Upper lobe of left lung (tissue), 6 donors: ENCODE results near the gene DIP2C. TPM values are rescaled to one million over a fixed set of nuclear protein-coding genes. Genes with fewer than 3 reads are reported as not detected.
A peak's percentile ranks its signal among the peaks of the same experiment; 100 is the strongest.

Source experiments
- ATAC-seq, 2 donors: fragments of 200-7000 bp; cut with Tn5 transposase; one replicate each; pipeline ENCODE4 v1.9.1; 2022; ENCODE audit warnings: mild to moderate bottlenecking in 2 of 2, moderate library complexity in 2 of 2; ENCODE audit not compliant: low FRiP score in 2 of 2
- DNase-seq, 2 donors: peaks; one replicate each; pipeline ENCODE4 v3.0.0-alpha.2; 2019 to 2020
- H3K27ac ChIP-seq, 4 donors: fragments of 200-600 bp; sonication (generic); one replicate each; pipeline ENCODE4 v1.5.1; 2016 to 2019
- H3K27me3 ChIP-seq, 4 donors: fragments of 200-600 bp; sonication (generic); one replicate each; pipeline ENCODE4 v1.5.1; 2017 to 2019
- H3K36me3 ChIP-seq, 4 donors: fragments of 200-600 bp; sonication (generic); one replicate each; pipeline ENCODE4 v1.5.1; 2016 to 2019
- H3K4me1 ChIP-seq, 4 donors: fragments of 200-600 bp; sonication (generic); one replicate each; pipeline ENCODE4 v1.5.1; 2018 to 2019
- H3K4me3 ChIP-seq, 4 donors: fragments of 200-600 bp; sonication (generic); one replicate each; pipeline ENCODE4 v1.5.1; 2017 to 2019; ENCODE audit warnings: mild to moderate bottlenecking in 2 of 4, moderate library complexity in 1 of 4
- H3K9me3 ChIP-seq, 4 donors: fragments of 200-600 bp; sonication (generic); one replicate each; pipeline ENCODE4 v1.5.1; 2018 to 2019
- EP300 ChIP-seq, 4 donors: sonication (generic); formaldehyde crosslinking; IDR thresholded peaks; one replicate each; pipeline ENCODE4 v1.5.1; 2017; ENCODE audit warnings: antibody characterized with exemption in 4 of 4, control low read depth in 2 of 4
- POLR2A ChIP-seq, 4 donors: fragments of 450-650 bp; IDR thresholded peaks; one replicate each; pipeline ENCODE4 v1.5.1; 2016 to 2017; ENCODE audit warnings: antibody characterized with exemption in 4 of 4, mild to moderate bottlenecking in 2 of 4
- POLR2AphosphoS5 ChIP-seq, 2 donors: sonication (generic); formaldehyde crosslinking; IDR thresholded peaks; one replicate each; pipeline ENCODE4 v1.5.1; 2017; ENCODE audit warnings: antibody characterized with exemption in 2 of 2
- WGBS, 2 donors: methylation state at CpG; one replicate each; pipeline ENCODE4 v1.1.5; 2017 to 2018; 5-methylcytosine and 5-hydroxymethylcytosine counted together
- total RNA-seq, 6 donors: library from RNA; depleted of rRNA in 4 of 6; stranded (reverse); fragments of >200 nt in 4 of 6; gene quantifications; one replicate each; pipeline versions ENCODE4 v1.1.0 to v1.2.1, GENCODE V29; 2016 to 2021
- TF ChIP-seq, protein P1 (sequence below), 6 experiments: fragments of 450-650 bp in 4 of 6; fragments of 200-600 bp in 2 of 6; sonication (generic) in 2 of 6; IDR thresholded peaks; one replicate each; pipeline ENCODE4 v1.5.1; 2016 to 2019; ENCODE audit warnings: antibody characterized with exemption in 6 of 6
- donor health status: DM: no; HTN: no; CAD: no; lungs with moderate emphysema.
- donor health status: DM: no; HTN: yes; CAD: no; lungs with severe emphysema.

The DIP2C gene
- total RNA-seq, 6 donors from 2014 or later = 11.6 to 32.5 (median 14.7) TPM

DNA sequence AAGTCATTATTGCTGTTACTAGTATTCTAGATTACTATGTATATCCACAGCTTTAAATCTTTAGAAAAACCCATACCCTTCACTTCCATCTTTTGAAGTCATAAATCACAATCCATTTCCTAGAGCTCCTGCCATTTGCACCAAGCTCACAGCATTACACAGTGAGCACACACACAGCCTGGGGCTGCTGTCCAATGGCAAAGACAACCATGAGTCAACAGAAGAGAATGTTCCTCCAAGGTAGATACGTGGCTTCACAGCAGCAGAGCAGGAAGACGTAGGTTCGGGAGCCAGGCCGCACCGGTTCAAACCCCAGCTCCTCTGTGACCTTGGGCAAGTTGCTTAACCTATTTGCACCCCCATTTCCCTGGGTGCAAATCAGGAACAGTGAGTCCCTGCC, 234.6 kb downstream of the DIP2C start:
- H3K27me3 ChIP-seq = no peaks in the 10 kb centered on the region
- no peak for DNase-seq
- WGBS, 2 donors = 61 to 81% methylated on average over 5 of the region's 5 CpGs
- no peak overlapping the region for H3K4me3 ChIP-seq
- TF ChIP-seq POLR2AphosphoS5 (IDR thresholded peaks at IDR 0.05) = no peak
- no peaks in the 10 kb centered on the region for H3K4me1 ChIP-seq
- H3K27ac ChIP-seq = no peak overlapping the region
- H3K36me3 ChIP-seq = no peaks in the 10 kb centered on the region
- peak in 1 of 2 donors; percentile 56 for ATAC-seq
- no peaks in the 10 kb centered on the region for H3K9me3 ChIP-seq

DNA sequence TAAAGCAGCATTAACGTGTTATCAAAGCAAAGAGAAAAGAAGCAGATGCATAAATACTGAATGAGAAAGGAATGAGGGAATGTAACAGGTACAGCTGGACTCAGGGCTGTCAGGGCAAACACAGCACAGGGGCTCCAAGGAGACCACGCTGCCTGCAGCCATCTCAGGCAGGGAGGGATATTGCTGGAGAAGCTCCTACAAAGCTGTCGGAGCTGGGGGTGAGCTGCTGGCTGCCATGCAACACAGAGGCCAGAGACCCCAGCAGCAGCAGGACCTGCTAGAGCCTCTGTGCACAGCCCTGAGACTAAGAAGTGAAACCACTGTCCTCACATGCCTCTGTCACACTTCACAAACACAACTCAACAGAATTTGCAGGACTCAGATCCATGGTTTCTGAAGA, 235.8 kb downstream of the DIP2C start:
- H3K27ac ChIP-seq = no peak overlapping the region
- WGBS, 2 donors = 83 to 97% methylated on average over 3 of the region's 3 CpGs
- no peak for DNase-seq
- TF ChIP-seq, protein P1, sequence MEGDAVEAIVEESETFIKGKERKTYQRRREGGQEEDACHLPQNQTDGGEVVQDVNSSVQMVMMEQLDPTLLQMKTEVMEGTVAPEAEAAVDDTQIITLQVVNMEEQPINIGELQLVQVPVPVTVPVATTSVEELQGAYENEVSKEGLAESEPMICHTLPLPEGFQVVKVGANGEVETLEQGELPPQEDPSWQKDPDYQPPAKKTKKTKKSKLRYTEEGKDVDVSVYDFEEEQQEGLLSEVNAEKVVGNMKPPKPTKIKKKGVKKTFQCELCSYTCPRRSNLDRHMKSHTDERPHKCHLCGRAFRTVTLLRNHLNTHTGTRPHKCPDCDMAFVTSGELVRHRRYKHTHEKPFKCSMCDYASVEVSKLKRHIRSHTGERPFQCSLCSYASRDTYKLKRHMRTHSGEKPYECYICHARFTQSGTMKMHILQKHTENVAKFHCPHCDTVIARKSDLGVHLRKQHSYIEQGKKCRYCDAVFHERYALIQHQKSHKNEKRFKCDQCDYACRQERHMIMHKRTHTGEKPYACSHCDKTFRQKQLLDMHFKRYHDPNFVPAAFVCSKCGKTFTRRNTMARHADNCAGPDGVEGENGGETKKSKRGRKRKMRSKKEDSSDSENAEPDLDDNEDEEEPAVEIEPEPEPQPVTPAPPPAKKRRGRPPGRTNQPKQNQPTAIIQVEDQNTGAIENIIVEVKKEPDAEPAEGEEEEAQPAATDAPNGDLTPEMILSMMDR (IDR thresholded peaks at IDR 0.05) = no peak
- TF ChIP-seq EP300 (IDR thresholded peaks at IDR 0.05) (no peak), POLR2A (IDR thresholded peaks at IDR 0.05) (no peak), POLR2AphosphoS5 (IDR thresholded peaks at IDR 0.05) (no peak)
- H3K4me1 ChIP-seq = no peaks in the 10 kb centered on the region
- no peak for ATAC-seq
- no peak overlapping the region for H3K4me3 ChIP-seq
- no peaks in the 10 kb centered on the region for H3K27me3 ChIP-seq
- H3K36me3 ChIP-seq = no peaks in the 10 kb centered on the region
- H3K9me3 ChIP-seq = no peaks in the 10 kb centered on the region

GRCh38 chr10:452512-453426, 236.7 kb downstream of the DIP2C start:
- no peak for ATAC-seq
- no peak overlapping the region for H3K4me3 ChIP-seq
- H3K9me3 ChIP-seq = no peaks in the 10 kb centered on the region
- H3K27ac ChIP-seq = no peak overlapping the region
- H3K36me3 ChIP-seq = no peaks in the 10 kb centered on the region
- WGBS, 2 donors = 86 to 88% methylated on average over 24 of the region's 24 CpGs
- no peaks in the 10 kb centered on the region for H3K27me3 ChIP-seq
- no peak for DNase-seq
- no peaks in the 10 kb centered on the region for H3K4me1 ChIP-seq
- TF ChIP-seq, protein P1 (IDR thresholded peaks at IDR 0.05) = no peak

- Histone ChIP-seq H3K4me3 (no peak overlapping the region), H3K27ac (no peak overlapping the region), H3K36me3 (no peaks in the 10 kb centered on the region), H3K27me3 (no peaks in the 10 kb centered on the region), H3K9me3 (no peaks in the 10 kb centered on the region), H3K4me1 (no peaks in the 10 kb centered on the region)
- WGBS, 2 donors = 82 to 83% methylated on average over 7 of the region's 7 CpGs
- ATAC-seq (no peak), DNase-seq (no peak)
- TF ChIP-seq POLR2A (IDR thresholded peaks at IDR 0.05) = no peak
- no peak for TF ChIP-seq EP300 (IDR thresholded peaks at IDR 0.05)
- TF ChIP-seq, protein P1 (IDR thresholded peaks at IDR 0.05) = no peak
- no peak for TF ChIP-seq POLR2AphosphoS5 (IDR thresholded peaks at IDR 0.05)
Observed at GRCh38 chr10:451856-452255, 237.6 kb downstream of the DIP2C start.

DNA sequence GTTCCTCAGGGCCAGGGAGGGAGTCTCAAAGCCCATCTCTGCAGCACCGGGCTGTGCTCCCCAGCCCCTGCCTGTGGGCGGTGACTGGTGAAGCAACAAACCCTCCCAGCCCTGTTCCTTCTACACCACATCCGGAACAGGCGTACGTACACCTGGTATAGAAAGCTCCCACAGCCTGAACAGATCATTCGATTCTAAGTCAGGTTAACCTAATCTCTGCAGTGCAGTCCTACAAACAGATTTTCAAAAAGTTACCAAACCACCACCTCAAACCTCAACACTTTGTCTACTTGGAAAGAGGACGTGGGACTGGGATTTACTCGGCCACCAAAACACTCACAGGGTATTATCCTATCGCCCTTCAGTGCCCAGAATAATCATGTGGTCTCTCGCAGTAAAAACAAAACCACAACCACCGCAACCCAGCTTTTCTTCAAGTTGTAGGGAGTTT, 238.4 kb downstream of the DIP2C start:
- ATAC-seq = peak; percentile 32 to 65

More for the DNA sequence above, 238.4 kb downstream of the DIP2C start:
- no peak overlapping the region for H3K4me3 ChIP-seq
- H3K27me3 ChIP-seq = no peaks in the 10 kb centered on the region
- 71 to 73% methylated on average over 11 of the region's 11 CpGs for WGBS, 2 donors
- TF ChIP-seq EP300 (IDR thresholded peaks at IDR 0.05) (no peak), POLR2AphosphoS5 (IDR thresholded peaks at IDR 0.05) (no peak), POLR2A (IDR thresholded peaks at IDR 0.05) (no peak)
- TF ChIP-seq, protein P1 (IDR thresholded peaks at IDR 0.05) = no peak
- no peaks in the 10 kb centered on the region for H3K36me3 ChIP-seq
- no peak for DNase-seq
- H3K4me1 ChIP-seq = no peaks in the 10 kb centered on the region
- no peaks in the 10 kb centered on the region for H3K9me3 ChIP-seq
- no peak overlapping the region for H3K27ac ChIP-seq
